LNCaP clone FGC (cell line): Measurements from ENCODE around the gene MAD1L1.

ENCODE experiments used
- DNase-seq: peaks from one replicate; pipeline ENCODE4 v3.0.0-alpha.2; 2011; ENCODE audit warnings: low read depth
- H3K4me3 ChIP-seq: 2 replicates; pipeline ENCODE4 v1.5.1; 2011; ENCODE audit warnings: mild to moderate bottlenecking, low read depth, low read length, control low read depth
- TF ChIP-seq, protein P1 (sequence below): IDR thresholded peaks from 2 replicates; pipeline ENCODE4 v1.5.1; 2012; ENCODE audit warnings: mild to moderate bottlenecking; ENCODE audit not compliant: control insufficient read depth, insufficient read depth; ENCODE audit errors: extremely low read depth

MAD1L1 gene

DNA sequence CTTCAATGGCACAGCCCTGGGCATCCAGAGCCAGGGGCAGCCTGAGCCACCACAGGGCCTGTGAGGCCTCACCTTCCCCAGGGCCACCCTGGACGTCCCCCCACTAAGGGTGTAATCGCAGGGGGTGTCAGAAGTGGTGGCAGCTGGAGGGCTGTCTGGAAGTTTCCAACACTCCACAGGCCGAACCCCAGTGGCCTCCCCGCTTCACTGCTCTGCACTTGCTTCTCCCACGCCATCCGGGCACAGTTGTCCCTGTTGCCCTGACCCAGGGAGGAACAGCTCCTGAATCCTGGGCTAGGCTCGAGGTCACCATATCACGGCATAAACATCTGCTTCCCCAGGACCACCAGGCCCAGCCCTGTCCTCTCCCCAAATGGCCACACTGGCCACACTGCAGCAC is 276.6 kb downstream of the MAD1L1 start:
- DNase-seq, result no peak
- TF ChIP-seq, protein P1, sequence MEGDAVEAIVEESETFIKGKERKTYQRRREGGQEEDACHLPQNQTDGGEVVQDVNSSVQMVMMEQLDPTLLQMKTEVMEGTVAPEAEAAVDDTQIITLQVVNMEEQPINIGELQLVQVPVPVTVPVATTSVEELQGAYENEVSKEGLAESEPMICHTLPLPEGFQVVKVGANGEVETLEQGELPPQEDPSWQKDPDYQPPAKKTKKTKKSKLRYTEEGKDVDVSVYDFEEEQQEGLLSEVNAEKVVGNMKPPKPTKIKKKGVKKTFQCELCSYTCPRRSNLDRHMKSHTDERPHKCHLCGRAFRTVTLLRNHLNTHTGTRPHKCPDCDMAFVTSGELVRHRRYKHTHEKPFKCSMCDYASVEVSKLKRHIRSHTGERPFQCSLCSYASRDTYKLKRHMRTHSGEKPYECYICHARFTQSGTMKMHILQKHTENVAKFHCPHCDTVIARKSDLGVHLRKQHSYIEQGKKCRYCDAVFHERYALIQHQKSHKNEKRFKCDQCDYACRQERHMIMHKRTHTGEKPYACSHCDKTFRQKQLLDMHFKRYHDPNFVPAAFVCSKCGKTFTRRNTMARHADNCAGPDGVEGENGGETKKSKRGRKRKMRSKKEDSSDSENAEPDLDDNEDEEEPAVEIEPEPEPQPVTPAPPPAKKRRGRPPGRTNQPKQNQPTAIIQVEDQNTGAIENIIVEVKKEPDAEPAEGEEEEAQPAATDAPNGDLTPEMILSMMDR, result no peak
- no peak overlapping the region for H3K4me3 ChIP-seq

DNA sequence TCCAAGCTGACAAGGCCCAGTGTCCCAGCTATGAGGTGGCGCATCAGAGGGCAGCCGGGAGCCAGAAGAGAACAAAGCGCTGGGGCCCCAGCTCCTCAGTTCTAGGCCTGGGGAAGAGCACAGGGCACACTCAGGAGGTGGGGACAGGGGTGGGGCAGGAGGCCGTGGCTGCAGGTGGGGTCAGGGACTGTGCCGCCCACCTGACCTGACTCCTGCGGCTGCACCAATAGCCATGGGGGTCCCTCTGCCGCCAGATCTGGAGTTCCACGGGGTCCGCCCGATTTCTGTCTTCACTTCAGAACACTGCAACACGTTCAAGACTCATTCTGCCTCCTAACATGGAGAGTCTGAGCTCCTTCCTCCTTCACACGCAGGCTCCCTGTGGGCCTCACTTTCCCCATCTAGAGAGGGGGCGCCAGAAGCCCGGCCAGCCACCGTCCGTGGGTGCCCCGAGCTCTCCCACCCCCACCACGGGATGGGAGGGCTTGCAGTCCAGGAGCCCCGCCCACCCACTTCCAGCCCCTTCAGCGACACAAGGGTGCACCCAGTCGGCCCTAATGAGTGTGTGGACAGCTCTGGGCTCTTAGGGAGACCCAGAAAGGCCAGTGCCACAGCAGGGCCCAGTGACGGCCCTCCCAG is 278.3 kb downstream of the MAD1L1 start:
- no peak overlapping the region for H3K4me3 ChIP-seq
- TF ChIP-seq, protein P1, result no peak
- no peak for DNase-seq

DNA sequence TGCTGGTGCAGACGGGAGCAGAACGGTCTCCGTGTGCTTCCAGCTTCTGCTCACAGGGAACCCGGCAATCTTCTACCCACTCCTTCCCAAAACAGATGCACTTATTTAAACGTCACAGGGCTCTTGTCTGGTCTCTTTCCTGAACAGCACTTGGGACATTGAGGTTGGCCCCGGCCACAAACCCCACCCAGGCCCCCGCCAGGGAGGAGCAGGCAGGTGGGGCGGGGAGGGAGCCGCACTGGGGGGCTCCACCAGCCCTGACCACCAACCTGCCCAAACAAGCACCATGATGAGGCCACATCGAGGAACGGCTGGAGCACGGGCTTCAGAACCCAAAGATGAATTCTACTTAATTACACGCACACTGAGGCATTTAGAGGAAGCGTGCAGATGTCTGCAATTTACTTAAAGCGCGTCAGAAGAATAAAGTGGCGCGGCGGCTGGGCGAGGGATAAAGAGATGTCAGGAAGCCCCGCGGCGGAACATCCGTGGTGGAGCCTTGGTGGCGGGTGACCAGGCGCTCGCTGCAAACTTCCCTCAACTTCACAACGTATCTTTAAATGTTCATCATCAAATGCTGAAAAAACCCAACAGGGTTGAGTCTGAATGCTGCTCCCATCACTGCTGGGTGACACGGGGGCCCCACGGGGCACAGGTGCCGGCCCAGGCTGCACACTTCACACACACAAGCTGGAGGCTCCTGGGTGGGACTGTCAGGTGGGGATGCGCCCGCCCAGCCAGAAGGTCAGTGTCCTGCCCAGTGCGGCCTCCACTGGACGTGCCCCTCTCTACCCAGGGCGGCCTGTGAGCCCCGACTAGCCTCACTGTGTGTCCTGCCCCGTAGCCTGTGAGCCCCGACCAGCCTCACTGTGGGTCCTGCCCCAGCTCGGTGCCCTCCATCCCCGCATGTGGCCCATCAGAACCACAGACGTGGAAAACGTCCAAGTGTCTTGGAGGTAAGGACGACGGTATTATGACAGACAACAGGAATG is 279.2 kb downstream of the MAD1L1 start:
- H3K4me3 ChIP-seq, result no peak overlapping the region
- no peak for DNase-seq
- TF ChIP-seq, protein P1, result no peak

DNA sequence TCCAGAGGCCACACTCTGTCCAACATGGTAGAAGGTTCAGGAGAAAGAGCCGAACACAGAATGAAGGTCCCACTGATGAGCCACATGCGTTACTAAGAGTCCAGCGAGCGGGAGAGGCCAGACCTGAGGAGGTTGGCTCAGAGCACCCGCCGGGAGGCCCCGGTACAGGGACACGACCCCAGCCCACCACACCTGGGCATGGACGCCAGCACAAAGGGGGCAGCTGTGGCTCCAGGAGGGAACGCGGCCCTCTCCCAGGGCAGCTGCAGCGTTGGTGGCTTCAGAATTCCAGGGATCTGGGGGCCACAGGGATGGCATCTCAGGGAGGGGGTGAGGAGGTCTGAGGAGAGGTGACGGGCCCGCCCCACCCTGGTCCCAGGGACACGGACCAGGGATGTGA is 280.0 kb downstream of the MAD1L1 start:
- no peak for DNase-seq
- H3K4me3 ChIP-seq, result no peak overlapping the region
- TF ChIP-seq, protein P1, result no peak

DNA sequence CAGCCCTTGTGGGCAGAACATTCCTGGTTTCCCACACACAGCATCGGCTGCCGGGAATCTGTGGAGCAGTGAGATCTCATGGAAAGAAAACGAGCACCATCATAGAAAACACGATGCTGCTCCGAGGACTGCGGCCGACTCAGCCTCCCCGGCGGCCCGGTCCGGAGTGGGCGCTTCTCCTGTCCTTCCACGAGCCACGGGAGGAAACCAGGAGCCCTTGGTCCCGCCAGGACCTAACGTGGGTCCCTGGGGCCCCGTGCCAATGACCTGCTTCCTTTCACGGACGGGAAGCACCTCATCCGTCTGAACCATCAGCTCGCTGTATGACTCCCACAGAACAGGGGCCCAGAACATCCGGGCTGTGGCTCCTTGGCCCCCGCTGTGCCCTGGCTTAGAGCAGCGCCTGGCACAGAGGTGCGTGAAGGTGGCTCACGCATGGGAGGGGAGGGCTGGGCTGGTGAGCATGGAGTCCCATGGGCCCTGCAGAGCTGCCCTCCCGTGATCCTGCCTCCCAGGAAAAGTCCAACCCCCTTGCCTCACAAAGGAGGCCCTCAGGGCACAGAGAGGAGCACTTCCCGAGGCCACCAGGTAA is 280.5 kb downstream of the MAD1L1 start:
- DNase-seq, result no peak
- TF ChIP-seq, protein P1, result no peak

DNA sequence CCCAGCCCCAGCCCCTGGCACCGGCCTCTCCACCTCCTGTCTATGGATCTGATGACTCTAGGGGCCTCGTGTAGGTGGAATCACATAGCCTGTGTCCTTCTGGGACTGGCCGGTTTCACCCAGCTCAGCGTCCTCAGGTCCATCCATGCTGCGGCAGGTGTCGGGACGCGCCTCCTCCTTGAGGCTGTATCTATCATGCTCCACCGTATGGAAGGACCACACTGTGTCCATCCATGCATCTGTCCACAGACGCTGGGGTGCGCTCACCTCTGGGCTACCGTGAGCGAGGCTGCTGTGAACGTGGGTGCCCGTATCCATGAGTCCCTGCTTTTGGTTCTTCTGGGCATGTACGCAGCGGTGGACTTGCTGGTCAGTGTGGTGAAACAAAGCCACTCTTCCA is 281.1 kb downstream of the MAD1L1 start:
- no peak for DNase-seq

More for the DNA sequence above, 280.5 kb downstream of the MAD1L1 start:
- H3K4me3 ChIP-seq, result no peak overlapping the region

More for the DNA sequence above, 281.1 kb downstream of the MAD1L1 start:
- no peak overlapping the region for H3K4me3 ChIP-seq
- TF ChIP-seq, protein P1, result no peak
